Activated CD8-positive, alpha-beta memory T cell treated with anti-CD3 and anti-CD28 coated beads, Interleukin-2, amount 50 U/mL, for 4 hours (primary cell): ENCODE data around the gene DHFR2.
A peak's percentile ranks its signal among the peaks of the same experiment; 100 is the strongest.
"Not testable (repeated sequence)": the region's sequence is repeated elsewhere in the genome, so short reads cannot be mapped to it uniquely, and the experiment has no call there.

Experiments used
- DNase-seq: peaks from one replicate; pipeline ENCODE4 v3.0.0-alpha.2; 2020

The DHFR2 gene

GRCh38 chr3:94062513-94063404 lies at the start of gene DHFR2, which contains the start of gene NSUN3:
Gene DHFR2, minus strand, starts transcription at chr3:94062916. Its CDS starts 1,405 bp downstream, at chr3:94061511.
Gene NSUN3, plus strand, starts transcription at chr3:94063061. Its CDS starts 66 bp downstream, at chr3:94063127.
- DNase-seq, result peak; percentile 74

- no peak for DNase-seq
Measured at GRCh38 chr3:94110854-94111253, 48.1 kb upstream of the DHFR2 start.

GRCh38 chr3:94110232-94110631 lies 47.5 kb upstream of the DHFR2 start:
- DNase-seq, result not testable (repeated sequence)

- DNase-seq, result no peak
Measured at GRCh38 chr3:94106268-94106667, 43.6 kb upstream of the DHFR2 start.

- no peak for DNase-seq
Measured at GRCh38 chr3:94101860-94102259, 39.1 kb upstream of the DHFR2 start.

GRCh38 chr3:94099311-94099710 lies 36.6 kb upstream of the DHFR2 start:
- DNase-seq, result no peak

- no peak for DNase-seq
Measured at GRCh38 chr3:94098452-94098851, 35.7 kb upstream of the DHFR2 start.

GRCh38 chr3:94095111-94095510 lies 32.4 kb upstream of the DHFR2 start:
- DNase-seq, result no peak

- no peak for DNase-seq
Measured at GRCh38 chr3:94093151-94093550, 30.4 kb upstream of the DHFR2 start.

- DNase-seq, result no peak
Measured at GRCh38 chr3:94092086-94092485, 29.4 kb upstream of the DHFR2 start.

GRCh38 chr3:94089126-94089525 lies 26.4 kb upstream of the DHFR2 start:
- DNase-seq, result no peak

GRCh38 chr3:94083261-94083660 lies 20.5 kb upstream of the DHFR2 start:
- no peak for DNase-seq

- no peak for DNase-seq
Measured at GRCh38 chr3:94082391-94082937, 19.7 kb upstream of the DHFR2 start.

- DNase-seq, result no peak
Measured at GRCh38 chr3:94081884-94082283, 19.2 kb upstream of the DHFR2 start.

GRCh38 chr3:94080552-94080951 lies 17.8 kb upstream of the DHFR2 start:
- DNase-seq, result not testable (repeated sequence)

- DNase-seq, result no peak
Measured at GRCh38 chr3:94076055-94076454, 13.3 kb upstream of the DHFR2 start.

GRCh38 chr3:94071713-94072284 lies 9.1 kb upstream of the DHFR2 start:
- no peak for DNase-seq

GRCh38 chr3:94070341-94070911 lies 7.7 kb upstream of the DHFR2 start:
- no peak for DNase-seq

- no peak for DNase-seq
Measured at GRCh38 chr3:94069194-94069813, 6.6 kb upstream of the DHFR2 start.

- DNase-seq, result no peak
Measured at GRCh38 chr3:94066506-94067500, 4.1 kb upstream of the DHFR2 start.

GRCh38 chr3:94065819-94066480 lies 3.2 kb upstream of the DHFR2 start:
- no peak for DNase-seq
